ENCODE results near the gene TBXA2R.

Gene TBXA2R

GRCh38 chr19:3644351-3645066 is 37.8 kb upstream of the TBXA2R start:
- H2AFZ ChIP-seq (ENCODE audit: low read depth), result no peak overlapping the region
- no peak overlapping the region for H3K27ac ChIP-seq
- H3K9ac ChIP-seq, result no peak overlapping the region
- no peak overlapping the region for H3K4me3 ChIP-seq (IDR thresholded peaks at IDR 0.05; ENCODE audit: insufficient read depth, low read depth, low read length)
- H4K20me1 ChIP-seq (ENCODE audit: insufficient read depth), result no peaks in the 10 kb centered on the region
- TF ChIP-seq CTCF (conservative IDR thresholded peaks at IDR 0.05; ENCODE audit: low read depth, low read length), result no peak
- no peaks in the 10 kb centered on the region for H3K27me3 ChIP-seq (ENCODE audit: insufficient read depth, low read depth)
- no peaks in the 10 kb centered on the region for H3K36me3 ChIP-seq (ENCODE audit: insufficient read depth)
- H3K4me1 ChIP-seq (ENCODE audit: low read depth, poor library complexity, severe bottlenecking), result no peaks in the 10 kb centered on the region
- no peak overlapping the region for H3K4me2 ChIP-seq
- H3K79me2 ChIP-seq (ENCODE audit: insufficient read depth, low read depth), result no peaks in the 10 kb centered on the region

- Histone ChIP-seq H3K4me3 (IDR thresholded peaks at IDR 0.05; ENCODE audit: insufficient read depth, low read depth, low read length) (no peak overlapping the region), H3K27ac (no peak overlapping the region), H3K27me3 (ENCODE audit: insufficient read depth, low read depth) (no peaks in the 10 kb centered on the region), H3K9ac (no peak overlapping the region), H3K79me2 (ENCODE audit: insufficient read depth, low read depth) (no peaks in the 10 kb centered on the region), H2AFZ (ENCODE audit: low read depth) (no peak overlapping the region), H4K20me1 (ENCODE audit: insufficient read depth) (no peaks in the 10 kb centered on the region), H3K36me3 (ENCODE audit: insufficient read depth) (no peaks in the 10 kb centered on the region), H3K4me2 (no peak overlapping the region), H3K4me1 (ENCODE audit: low read depth, poor library complexity, severe bottlenecking) (no peaks in the 10 kb centered on the region)
- TF ChIP-seq CTCF (conservative IDR thresholded peaks at IDR 0.05; ENCODE audit: low read depth, low read length), result no peak
Measured at GRCh38 chr19:3643674-3644313, 37.1 kb upstream of the TBXA2R start.

GRCh38 chr19:3642987-3643673 is 36.5 kb upstream of the TBXA2R start:
- H2AFZ ChIP-seq (ENCODE audit: low read depth), result no peak overlapping the region
- no peak overlapping the region for H3K4me3 ChIP-seq (IDR thresholded peaks at IDR 0.05; ENCODE audit: insufficient read depth, low read depth, low read length)
- no peak overlapping the region for H3K27ac ChIP-seq
- no peak overlapping the region for H3K9ac ChIP-seq
- no peak for TF ChIP-seq CTCF (conservative IDR thresholded peaks at IDR 0.05; ENCODE audit: low read depth, low read length)
- H3K79me2 ChIP-seq (ENCODE audit: insufficient read depth, low read depth), result no peaks in the 10 kb centered on the region
- no peaks in the 10 kb centered on the region for H3K4me1 ChIP-seq (ENCODE audit: low read depth, poor library complexity, severe bottlenecking)
- H3K36me3 ChIP-seq (ENCODE audit: insufficient read depth), result no peaks in the 10 kb centered on the region
- no peak overlapping the region for H3K4me2 ChIP-seq
- H3K27me3 ChIP-seq (ENCODE audit: insufficient read depth, low read depth), result no peaks in the 10 kb centered on the region
- no peaks in the 10 kb centered on the region for H4K20me1 ChIP-seq (ENCODE audit: insufficient read depth)

- H3K4me3 ChIP-seq (IDR thresholded peaks at IDR 0.05; ENCODE audit: insufficient read depth, low read depth, low read length), result no peak overlapping the region
- no peak overlapping the region for H2AFZ ChIP-seq (ENCODE audit: low read depth)
- no peaks in the 10 kb centered on the region for H3K79me2 ChIP-seq (ENCODE audit: insufficient read depth, low read depth)
- H3K27me3 ChIP-seq (ENCODE audit: insufficient read depth, low read depth), result no peaks in the 10 kb centered on the region
- H4K20me1 ChIP-seq (ENCODE audit: insufficient read depth), result no peaks in the 10 kb centered on the region
- no peak overlapping the region for H3K27ac ChIP-seq
- no peak overlapping the region for H3K9ac ChIP-seq
- H3K36me3 ChIP-seq (ENCODE audit: insufficient read depth), result no peaks in the 10 kb centered on the region
- no peaks in the 10 kb centered on the region for H3K4me1 ChIP-seq (ENCODE audit: low read depth, poor library complexity, severe bottlenecking)
- no peak overlapping the region for H3K4me2 ChIP-seq
- TF ChIP-seq CTCF (conservative IDR thresholded peaks at IDR 0.05; ENCODE audit: low read depth, low read length), result no peak
Measured at GRCh38 chr19:3642296-3642695, 35.6 kb upstream of the TBXA2R start.

Measured in KMS-11 (cell line).